ENCODE data around the gene PSMD6. TPM values are rescaled to one million over a fixed set of nuclear protein-coding genes. Genes with fewer than 3 reads are reported as not detected.

PSMD6 gene
- total RNA-seq, 2 donors from 2014 or later, result 99.7 to 109 TPM

DNA sequence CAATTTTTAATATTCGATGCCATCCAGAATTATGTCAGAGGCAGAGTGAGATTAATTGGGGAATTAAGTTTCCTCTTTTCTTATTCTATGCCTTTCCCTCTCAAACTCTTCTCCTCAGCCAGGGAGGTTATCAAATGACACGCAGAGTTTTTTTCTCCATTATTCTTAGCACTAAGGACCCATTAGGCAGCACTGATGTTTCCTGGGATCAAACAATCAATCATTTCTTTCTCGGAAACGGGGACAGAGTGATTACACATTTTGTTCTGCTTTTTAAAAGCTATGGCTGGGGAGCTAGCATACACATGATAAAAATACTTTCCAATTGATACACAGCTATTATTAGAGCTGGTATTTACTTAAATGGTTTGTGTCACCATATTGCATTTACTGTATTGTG lies 35.3 kb upstream of the PSMD6 start:
- Histone ChIP-seq H3K9ac (ENCODE audit: extremely low read depth, low read length, poor library complexity, severe bottlenecking) (no peak overlapping the region), H3K27me3 (ENCODE audit: control insufficient read depth, insufficient read depth, low read length, poor library complexity, severe bottlenecking) (no peaks in the 10 kb centered on the region), H3K4me3 (ENCODE audit: low read length) (no peak overlapping the region), H3K9me3 (ENCODE audit: control insufficient read depth, low read length) (no peaks in the 10 kb centered on the region), H3K36me3 (ENCODE audit: control insufficient read depth, insufficient read depth, low read length) (no peaks in the 10 kb centered on the region), H3K4me1 (ENCODE audit: control insufficient read depth, insufficient read depth, low read length) (peaks cover 12% of the 10 kb centered on the region), H3K27ac (ENCODE audit: low read depth, low read length) (no peak overlapping the region)
- TF ChIP-seq, protein P1, sequence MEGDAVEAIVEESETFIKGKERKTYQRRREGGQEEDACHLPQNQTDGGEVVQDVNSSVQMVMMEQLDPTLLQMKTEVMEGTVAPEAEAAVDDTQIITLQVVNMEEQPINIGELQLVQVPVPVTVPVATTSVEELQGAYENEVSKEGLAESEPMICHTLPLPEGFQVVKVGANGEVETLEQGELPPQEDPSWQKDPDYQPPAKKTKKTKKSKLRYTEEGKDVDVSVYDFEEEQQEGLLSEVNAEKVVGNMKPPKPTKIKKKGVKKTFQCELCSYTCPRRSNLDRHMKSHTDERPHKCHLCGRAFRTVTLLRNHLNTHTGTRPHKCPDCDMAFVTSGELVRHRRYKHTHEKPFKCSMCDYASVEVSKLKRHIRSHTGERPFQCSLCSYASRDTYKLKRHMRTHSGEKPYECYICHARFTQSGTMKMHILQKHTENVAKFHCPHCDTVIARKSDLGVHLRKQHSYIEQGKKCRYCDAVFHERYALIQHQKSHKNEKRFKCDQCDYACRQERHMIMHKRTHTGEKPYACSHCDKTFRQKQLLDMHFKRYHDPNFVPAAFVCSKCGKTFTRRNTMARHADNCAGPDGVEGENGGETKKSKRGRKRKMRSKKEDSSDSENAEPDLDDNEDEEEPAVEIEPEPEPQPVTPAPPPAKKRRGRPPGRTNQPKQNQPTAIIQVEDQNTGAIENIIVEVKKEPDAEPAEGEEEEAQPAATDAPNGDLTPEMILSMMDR (conservative IDR thresholded peaks at IDR 0.05), result no peak
- WGBS, 2 experiments (ENCODE audit: insufficient coverage in 1 of 2, insufficient read length in 1 of 2), result 85 to 88% methylated on average over 3 to 4 of the region's 4 CpGs
- peaks cover 52% of the 10 kb centered on the region for H3K4me1 Mint-ChIP-seq
- no peaks in the 10 kb centered on the region for H3K36me3 Mint-ChIP-seq (ENCODE audit: low read depth)
- no peak overlapping the region for H3K27ac Mint-ChIP-seq
- no peak for DNase-seq
- no peak overlapping the region for H3K4me3 Mint-ChIP-seq
- no peaks in the 10 kb centered on the region for H3K27me3 Mint-ChIP-seq (ENCODE audit: insufficient read depth)
- H3K9me3 Mint-ChIP-seq, result no peaks in the 10 kb centered on the region

DNA sequence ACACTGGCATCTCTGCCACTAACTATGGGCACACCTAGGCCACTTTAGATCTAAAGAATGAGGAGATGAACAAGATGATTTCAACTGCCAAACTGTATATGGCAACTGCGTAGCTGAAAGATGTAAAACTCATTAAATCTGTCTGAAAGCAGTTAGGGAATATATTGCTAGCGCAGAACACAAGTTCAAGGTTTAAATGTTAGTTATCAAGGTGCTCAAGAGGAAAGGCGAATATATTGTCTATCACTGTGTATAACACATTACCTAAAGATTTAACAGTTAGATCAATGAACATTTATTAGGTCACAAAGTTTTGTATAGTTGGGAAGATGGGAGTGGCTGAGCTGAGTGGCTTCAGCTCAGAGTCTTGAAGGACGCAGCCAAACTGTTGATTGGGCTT lies 33.9 kb upstream of the PSMD6 start:
- Mint-ChIP-seq H3K4me1 (peaks cover 44% of the 10 kb centered on the region), H3K36me3 (ENCODE audit: low read depth) (no peaks in the 10 kb centered on the region), H3K4me3 (no peak overlapping the region), H3K27me3 (ENCODE audit: insufficient read depth) (no peaks in the 10 kb centered on the region), H3K27ac (no peak overlapping the region), H3K9me3 (no peaks in the 10 kb centered on the region)
- Histone ChIP-seq H3K4me1 (ENCODE audit: control insufficient read depth, insufficient read depth, low read length) (peaks cover 9% of the 10 kb centered on the region), H3K4me3 (ENCODE audit: low read length) (no peak overlapping the region), H3K9ac (ENCODE audit: extremely low read depth, low read length, poor library complexity, severe bottlenecking) (no peak overlapping the region), H3K9me3 (ENCODE audit: control insufficient read depth, low read length) (no peaks in the 10 kb centered on the region), H3K36me3 (ENCODE audit: control insufficient read depth, insufficient read depth, low read length) (no peaks in the 10 kb centered on the region), H3K27me3 (ENCODE audit: control insufficient read depth, insufficient read depth, low read length, poor library complexity, severe bottlenecking) (no peaks in the 10 kb centered on the region), H3K27ac (ENCODE audit: low read depth, low read length) (no peak overlapping the region)
- TF ChIP-seq, protein P1 (conservative IDR thresholded peaks at IDR 0.05), result no peak
- no peak for DNase-seq
- WGBS, 2 experiments (ENCODE audit: insufficient coverage in 1 of 2, insufficient read length in 1 of 2), result 93 to 97% methylated on average over 3 to 4 of the region's 4 CpGs

DNA sequence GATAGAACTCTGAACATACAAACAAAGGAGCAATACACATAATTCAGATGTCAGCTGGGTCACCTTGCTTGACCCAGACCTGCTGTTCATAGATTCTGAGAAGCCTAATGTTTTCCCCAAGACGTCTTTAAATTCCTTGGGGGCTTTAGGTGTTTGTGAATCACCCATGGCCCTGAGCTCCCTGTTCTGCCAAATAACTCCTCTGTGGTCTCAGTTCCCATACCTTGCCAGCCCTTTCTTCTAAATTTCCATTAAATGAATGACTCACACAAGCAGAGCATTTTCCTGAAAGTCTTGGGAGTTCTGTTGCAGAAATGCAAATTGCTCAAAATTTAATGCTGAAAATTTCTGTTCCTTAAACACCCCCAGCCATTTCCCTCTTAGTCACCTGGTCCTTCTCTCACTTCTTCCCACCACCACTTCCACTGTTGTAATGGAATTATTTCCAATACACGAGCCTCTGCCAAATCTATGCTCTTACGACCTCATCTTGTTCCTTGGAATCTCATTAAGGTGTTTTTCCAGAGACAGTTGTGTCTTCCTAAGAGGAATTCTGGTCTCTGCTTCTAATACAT lies 33.4 kb upstream of the PSMD6 start:
- Histone ChIP-seq H3K9ac (ENCODE audit: extremely low read depth, low read length, poor library complexity, severe bottlenecking) (no peak overlapping the region), H3K4me1 (ENCODE audit: control insufficient read depth, insufficient read depth, low read length) (peaks cover 6% of the 10 kb centered on the region), H3K27me3 (ENCODE audit: control insufficient read depth, insufficient read depth, low read length, poor library complexity, severe bottlenecking) (no peaks in the 10 kb centered on the region), H3K27ac (ENCODE audit: low read depth, low read length) (no peak overlapping the region), H3K4me3 (ENCODE audit: low read length) (no peak overlapping the region), H3K36me3 (ENCODE audit: control insufficient read depth, insufficient read depth, low read length) (no peaks in the 10 kb centered on the region), H3K9me3 (ENCODE audit: control insufficient read depth, low read length) (no peaks in the 10 kb centered on the region)
- WGBS, 2 experiments (ENCODE audit: insufficient coverage in 1 of 2, insufficient read length in 1 of 2), result 75 to 90% methylated on average over 2 to 3 of the region's 3 CpGs
- H3K27me3 Mint-ChIP-seq (ENCODE audit: insufficient read depth), result no peaks in the 10 kb centered on the region
- no peaks in the 10 kb centered on the region for H3K36me3 Mint-ChIP-seq (ENCODE audit: low read depth)
- no peak overlapping the region for H3K4me3 Mint-ChIP-seq
- H3K9me3 Mint-ChIP-seq, result no peaks in the 10 kb centered on the region
- no peak for DNase-seq
- H3K27ac Mint-ChIP-seq, result no peak overlapping the region
- H3K4me1 Mint-ChIP-seq, result peaks cover 43% of the 10 kb centered on the region
- TF ChIP-seq, protein P1 (conservative IDR thresholded peaks at IDR 0.05), result no peak

Measured in endodermal cell (in vitro differentiated cells).